Measurements from ENCODE around the gene MAFF. TPM values are rescaled to one million over a fixed set of nuclear protein-coding genes. Genes with fewer than 3 reads are reported as not detected.

Gene MAFF
- total RNA-seq, 2 donors from 2014 or later = 4.7 to 5.5 TPM

GRCh38 chr22:38169116-38169515 lies 32.7 kb upstream of the MAFF start:
- Mint-ChIP-seq H3K27me3 (ENCODE audit: insufficient read depth) (no peaks in the 10 kb centered on the region), H3K36me3 (ENCODE audit: low read depth) (peaks cover 37% of the 10 kb centered on the region), H3K4me3 (no peak overlapping the region), H3K9me3 (no peaks in the 10 kb centered on the region), H3K27ac (no peak overlapping the region), H3K4me1 (peaks cover 2% of the 10 kb centered on the region)
- H3K9ac ChIP-seq (ENCODE audit: extremely low read depth, low read length, poor library complexity, severe bottlenecking) = no peak overlapping the region
- no peak overlapping the region for H3K27ac ChIP-seq (ENCODE audit: low read depth, low read length)
- H3K4me3 ChIP-seq (ENCODE audit: low read length) = no peak overlapping the region
- DNase-seq = no peak
- no peak for TF ChIP-seq CTCF (conservative IDR thresholded peaks at IDR 0.05)
- peaks cover 10% of the 10 kb centered on the region for H3K36me3 ChIP-seq (ENCODE audit: control insufficient read depth, insufficient read depth, low read length)
- 93 to 96% methylated on average over 17 of the region's 17 CpGs for WGBS, 2 experiments (ENCODE audit: insufficient coverage in 1 of 2, insufficient read length in 1 of 2)
- no peaks in the 10 kb centered on the region for H3K4me1 ChIP-seq (ENCODE audit: control insufficient read depth, insufficient read depth, low read length)
- H3K27me3 ChIP-seq (ENCODE audit: control insufficient read depth, insufficient read depth, low read length, poor library complexity, severe bottlenecking) = no peaks in the 10 kb centered on the region
- H3K9me3 ChIP-seq (ENCODE audit: control insufficient read depth, low read length) = no peaks in the 10 kb centered on the region

- Mint-ChIP-seq H3K4me3 (no peak overlapping the region), H3K36me3 (ENCODE audit: low read depth) (peaks cover 28% of the 10 kb centered on the region), H3K4me1 (peaks cover 2% of the 10 kb centered on the region), H3K27ac (no peak overlapping the region), H3K9me3 (no peaks in the 10 kb centered on the region), H3K27me3 (ENCODE audit: insufficient read depth) (no peaks in the 10 kb centered on the region)
- Histone ChIP-seq H3K4me1 (ENCODE audit: control insufficient read depth, insufficient read depth, low read length) (no peaks in the 10 kb centered on the region), H3K27ac (ENCODE audit: low read depth, low read length) (no peak overlapping the region), H3K27me3 (ENCODE audit: control insufficient read depth, insufficient read depth, low read length, poor library complexity, severe bottlenecking) (no peaks in the 10 kb centered on the region), H3K4me3 (ENCODE audit: low read length) (no peak overlapping the region), H3K36me3 (ENCODE audit: control insufficient read depth, insufficient read depth, low read length) (peaks cover 10% of the 10 kb centered on the region), H3K9ac (ENCODE audit: extremely low read depth, low read length, poor library complexity, severe bottlenecking) (no peak overlapping the region), H3K9me3 (ENCODE audit: control insufficient read depth, low read length) (no peaks in the 10 kb centered on the region)
- DNase-seq = no peak
- no peak for TF ChIP-seq CTCF (conservative IDR thresholded peaks at IDR 0.05)
- 96% methylated on average over 5 of the region's 5 CpGs for WGBS, 2 experiments (ENCODE audit: insufficient coverage in 1 of 2, insufficient read length in 1 of 2)
Measured at GRCh38 chr22:38170469-38170868, 31.3 kb upstream of the MAFF start.

GRCh38 chr22:38171927-38172831 lies 29.6 kb upstream of the MAFF start:
- Histone ChIP-seq H3K4me3 (ENCODE audit: low read length) (no peak overlapping the region), H3K27ac (ENCODE audit: low read depth, low read length) (no peak overlapping the region), H3K36me3 (ENCODE audit: control insufficient read depth, insufficient read depth, low read length) (no peaks in the 10 kb centered on the region), H3K27me3 (ENCODE audit: control insufficient read depth, insufficient read depth, low read length, poor library complexity, severe bottlenecking) (no peaks in the 10 kb centered on the region), H3K4me1 (ENCODE audit: control insufficient read depth, insufficient read depth, low read length) (no peaks in the 10 kb centered on the region), H3K9ac (ENCODE audit: extremely low read depth, low read length, poor library complexity, severe bottlenecking) (no peak overlapping the region), H3K9me3 (ENCODE audit: control insufficient read depth, low read length) (no peaks in the 10 kb centered on the region)
- Mint-ChIP-seq H3K27ac (no peak overlapping the region), H3K27me3 (ENCODE audit: insufficient read depth) (no peaks in the 10 kb centered on the region), H3K9me3 (no peaks in the 10 kb centered on the region), H3K4me1 (peaks cover 5% of the 10 kb centered on the region), H3K4me3 (no peak overlapping the region), H3K36me3 (ENCODE audit: low read depth) (peaks cover 13% of the 10 kb centered on the region)
- no peak for DNase-seq
- TF ChIP-seq CTCF (conservative IDR thresholded peaks at IDR 0.05) = no peak
- 89 to 91% methylated on average over 8 to 16 of the region's 16 CpGs for WGBS, 2 experiments (ENCODE audit: insufficient coverage in 1 of 2, insufficient read length in 1 of 2)

All from endodermal cell (in vitro differentiated cells).